Fibroblast of lung (primary cell): ENCODE results near the gene TULP1.

ENCODE experiments used
- EZH2 ChIP-seq: IDR thresholded peaks from 2 replicates; pipeline ENCODE4 v1.5.1; 2012; ENCODE audit warnings: low read length, control low read depth, mild to moderate bottlenecking; ENCODE audit errors: missing control alignments
- TF ChIP-seq, protein P1 (sequence below), 2 donors: IDR thresholded peaks in 1 of 2; conservative IDR thresholded peaks in 1 of 2; 1 replicate in 1 of 2; 2 replicates in 1 of 2; pipeline ENCODE4 v1.5.1; 2011 to 2012; ENCODE audit warnings: low read length in 2 of 2, control low read depth in 1 of 2, inconsistent platforms in 1 of 2, low read depth in 1 of 2, mild to moderate bottlenecking in 1 of 2

DNA sequence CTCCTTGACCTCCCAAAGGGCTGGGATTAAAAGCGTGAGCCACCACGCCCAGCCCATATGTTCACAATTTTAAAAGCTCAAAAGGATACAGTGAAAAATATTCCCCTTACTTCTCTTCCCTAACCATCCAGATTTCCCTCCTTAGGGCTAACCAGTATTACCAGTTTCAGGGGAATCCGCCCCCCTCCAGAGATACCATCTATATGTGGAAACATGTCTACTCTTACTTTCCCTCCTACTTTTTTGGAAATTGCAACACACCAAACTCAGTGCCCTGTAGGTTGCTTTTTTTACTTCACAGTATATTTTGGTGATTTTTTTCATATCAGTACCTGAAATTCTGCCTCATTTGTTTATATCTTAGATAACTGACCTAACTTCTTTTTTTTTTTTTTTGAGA lies 51.4 kb downstream of the TULP1 start:
- TF ChIP-seq, protein P1, sequence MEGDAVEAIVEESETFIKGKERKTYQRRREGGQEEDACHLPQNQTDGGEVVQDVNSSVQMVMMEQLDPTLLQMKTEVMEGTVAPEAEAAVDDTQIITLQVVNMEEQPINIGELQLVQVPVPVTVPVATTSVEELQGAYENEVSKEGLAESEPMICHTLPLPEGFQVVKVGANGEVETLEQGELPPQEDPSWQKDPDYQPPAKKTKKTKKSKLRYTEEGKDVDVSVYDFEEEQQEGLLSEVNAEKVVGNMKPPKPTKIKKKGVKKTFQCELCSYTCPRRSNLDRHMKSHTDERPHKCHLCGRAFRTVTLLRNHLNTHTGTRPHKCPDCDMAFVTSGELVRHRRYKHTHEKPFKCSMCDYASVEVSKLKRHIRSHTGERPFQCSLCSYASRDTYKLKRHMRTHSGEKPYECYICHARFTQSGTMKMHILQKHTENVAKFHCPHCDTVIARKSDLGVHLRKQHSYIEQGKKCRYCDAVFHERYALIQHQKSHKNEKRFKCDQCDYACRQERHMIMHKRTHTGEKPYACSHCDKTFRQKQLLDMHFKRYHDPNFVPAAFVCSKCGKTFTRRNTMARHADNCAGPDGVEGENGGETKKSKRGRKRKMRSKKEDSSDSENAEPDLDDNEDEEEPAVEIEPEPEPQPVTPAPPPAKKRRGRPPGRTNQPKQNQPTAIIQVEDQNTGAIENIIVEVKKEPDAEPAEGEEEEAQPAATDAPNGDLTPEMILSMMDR (conservative IDR thresholded peaks at IDR 0.05 in 1 of 2, IDR thresholded peaks at IDR 0.05 in 1 of 2; ENCODE audit: low read depth in 1 of 2, low read length in 2 of 2), result no peak
- TF ChIP-seq EZH2, result no peak
